Raji (cell line): Measurements from ENCODE around the gene B3GALT2.

Experiments
- POLR2A ChIP-seq: IDR thresholded peaks from 2 replicates; pipeline ENCODE4 v1.6.1; 2011; ENCODE audit warnings: low read depth, low read length, control low read depth; ENCODE audit not compliant: insufficient read depth

The B3GALT2 gene

GRCh38 chr1:193185901-193186731 lies at the start of gene B3GALT2:
B3GALT2 (minus strand) TSS chr1:193186613; CDS start chr1:193181562, 5,051 bp downstream.
- no peak for TF ChIP-seq POLR2A

GRCh38 chr1:193234530-193234929 lies 48.1 kb upstream of the B3GALT2 start:
- no peak for TF ChIP-seq POLR2A

GRCh38 chr1:193229136-193229535 lies 42.7 kb upstream of the B3GALT2 start:
- TF ChIP-seq POLR2A: no peak

- TF ChIP-seq POLR2A: no peak
Observed at GRCh38 chr1:193222056-193222615, 35.7 kb upstream of the B3GALT2 start.

GRCh38 chr1:193221651-193222050 lies 35.2 kb upstream of the B3GALT2 start:
- TF ChIP-seq POLR2A: no peak

- no peak for TF ChIP-seq POLR2A
Observed at GRCh38 chr1:193219391-193219790, 33.0 kb upstream of the B3GALT2 start.

- no peak for TF ChIP-seq POLR2A
Observed at GRCh38 chr1:193216920-193217319, 30.5 kb upstream of the B3GALT2 start.

GRCh38 chr1:193213998-193214397 lies 27.6 kb upstream of the B3GALT2 start:
- no peak for TF ChIP-seq POLR2A

GRCh38 chr1:193212637-193213036 lies 26.2 kb upstream of the B3GALT2 start:
- no peak for TF ChIP-seq POLR2A

- no peak for TF ChIP-seq POLR2A
Observed at GRCh38 chr1:193211539-193211938, 25.1 kb upstream of the B3GALT2 start.

GRCh38 chr1:193210996-193211395 lies 24.6 kb upstream of the B3GALT2 start:
- no peak for TF ChIP-seq POLR2A

GRCh38 chr1:193201021-193201420 lies 14.6 kb upstream of the B3GALT2 start:
- TF ChIP-seq POLR2A: no peak

GRCh38 chr1:193199940-193200339 lies 13.5 kb upstream of the B3GALT2 start:
- TF ChIP-seq POLR2A: no peak

GRCh38 chr1:193192586-193192985 lies 6.2 kb upstream of the B3GALT2 start:
- TF ChIP-seq POLR2A: no peak

- no peak for TF ChIP-seq POLR2A
Observed at GRCh38 chr1:193190096-193190744, 3.8 kb upstream of the B3GALT2 start.
